CD14-positive monocyte (primary cell): ENCODE data around the gene LRPAP1. TPM values are rescaled to one million over a fixed set of nuclear protein-coding genes. Genes with fewer than 3 reads are reported as not detected.
"Not testable (repeated sequence)": the region's sequence is repeated elsewhere in the genome, so short reads cannot be mapped to it uniquely, and the experiment has no call there.

ENCODE experiments used
- DNase-seq, 3 donors: peaks; one replicate each; pipeline ENCODE4 v3.0.0-alpha.2; 2011 to 2022
- H2AFZ ChIP-seq: 2 replicates; pipeline ENCODE4 v1.6.0; 2012; ENCODE audit warnings: mild to moderate bottlenecking, low read depth, low read length, inconsistent platforms; ENCODE audit not compliant: insufficient read depth, poor library complexity, severe bottlenecking
- H3K27ac ChIP-seq, 2 donors: 1 replicate in 1 of 2; 2 replicates in 1 of 2; pipeline ENCODE4 v1.5.1; 2012 to 2013; ENCODE audit warnings: low read length in 2 of 2, control low read depth in 1 of 2, inconsistent platforms in 1 of 2, low read depth in 1 of 2, mild to moderate bottlenecking in 1 of 2
- H3K27me3 ChIP-seq, 2 donors: one replicate each; pipeline versions ENCODE4 v1.6.0 to v1.6.1; 2011 to 2013; ENCODE audit warnings: low read length in 2 of 2; ENCODE audit not compliant: control insufficient read depth in 2 of 2, insufficient read depth in 2 of 2
- H3K36me3 ChIP-seq, 2 donors: replicated peaks in 1 of 2; 1 replicate in 1 of 2; 2 replicates in 1 of 2; pipeline versions ENCODE4 v1.5.1 to v1.6.1; 2012 to 2013; ENCODE audit warnings: low read length in 2 of 2, control low read depth in 1 of 2, inconsistent platforms in 1 of 2, mild to moderate bottlenecking in 1 of 2; ENCODE audit not compliant: insufficient read depth in 2 of 2, control insufficient read depth in 1 of 2
- H3K4me1 ChIP-seq, 2 donors: 1 replicate in 1 of 2; 2 replicates in 1 of 2; pipeline versions ENCODE4 v1.5.1 to v1.6.1; 2012 to 2013; ENCODE audit warnings: low read length in 2 of 2, control low read depth in 1 of 2, inconsistent platforms in 1 of 2, mild to moderate bottlenecking in 1 of 2, moderate library complexity in 1 of 2; ENCODE audit not compliant: insufficient read depth in 2 of 2, control insufficient read depth in 1 of 2
- H3K4me2 ChIP-seq: replicated peaks from 2 replicates; pipeline ENCODE3; 2012; ENCODE audit warnings: low read length, moderate library complexity, mild to moderate bottlenecking; ENCODE audit not compliant: poor library complexity, severe bottlenecking; ENCODE audit errors: extremely low read depth
- H3K4me3 ChIP-seq, 3 experiments: fragments of 200-600 bp in 1 of 3; sonication (generic) in 1 of 3; replicated peaks in 1 of 3; 1 replicate in 2 of 3; 2 replicates in 1 of 3; pipeline ENCODE4 v1.5.1; 2011 to 2013; ENCODE audit warnings: low read length in 3 of 3, mild to moderate bottlenecking in 3 of 3, control low read depth in 2 of 3, low read depth in 2 of 3, inconsistent platforms in 1 of 3, moderate library complexity in 1 of 3
- H3K79me2 ChIP-seq: 2 replicates; pipeline ENCODE4 v1.6.0; 2012; ENCODE audit warnings: mild to moderate bottlenecking, control low read depth, inconsistent platforms, low read length, moderate library complexity; ENCODE audit not compliant: insufficient read depth
- H3K9ac ChIP-seq: 2 replicates; pipeline ENCODE4 v1.6.0; 2017; ENCODE audit warnings: low read length, mild to moderate bottlenecking; ENCODE audit not compliant: insufficient read depth, poor library complexity, severe bottlenecking
- H3K9me3 ChIP-seq, 2 donors: replicated peaks in 1 of 2; 1 replicate in 1 of 2; 2 replicates in 1 of 2; pipeline versions ENCODE4 v1.5.1 to v1.6.1; 2012 to 2013; ENCODE audit warnings: low read length in 2 of 2, control low read depth in 1 of 2; ENCODE audit not compliant: control insufficient read depth in 1 of 2, insufficient read depth in 1 of 2
- H4K20me1 ChIP-seq: 2 replicates; pipeline ENCODE4 v1.6.0; 2012; ENCODE audit warnings: mild to moderate bottlenecking, low read length, control low read depth, moderate library complexity; ENCODE audit not compliant: insufficient read depth
- H3K27ac Mint-ChIP-seq, 7 donors: one replicate each; pipeline ENCODE4 v1.8.0; 2020; ENCODE audit warnings: mild to moderate bottlenecking in 7 of 7, mixed read lengths in 7 of 7, moderate library complexity in 6 of 7, inconsistent platforms in 2 of 7
- H3K27me3 Mint-ChIP-seq, 3 donors: one replicate each; pipeline ENCODE4 v1.8.0; 2021 to 2022; ENCODE audit warnings: low read depth in 3 of 3, mild to moderate bottlenecking in 3 of 3, mixed read lengths in 3 of 3, moderate library complexity in 3 of 3, inconsistent platforms in 1 of 3
- H3K36me3 Mint-ChIP-seq, 2 donors: one replicate each; pipeline ENCODE4 v1.8.0; 2020; ENCODE audit warnings: mixed read lengths in 2 of 2, inconsistent platforms in 1 of 2, mild to moderate bottlenecking in 1 of 2
- H3K4me1 Mint-ChIP-seq: one replicate; pipeline ENCODE4 v1.8.0; 2020; ENCODE audit warnings: mild to moderate bottlenecking, mixed read lengths
- H3K4me3 Mint-ChIP-seq, 2 donors: one replicate each; pipeline ENCODE4 v1.8.0; 2020; ENCODE audit warnings: mild to moderate bottlenecking in 2 of 2, mixed read lengths in 2 of 2, moderate library complexity in 1 of 2
- H3K9me3 Mint-ChIP-seq, 7 donors: one replicate each; pipeline ENCODE4 v1.8.0; 2020 to 2022; ENCODE audit warnings: mixed read lengths in 7 of 7, mild to moderate bottlenecking in 6 of 7, moderate library complexity in 6 of 7, inconsistent platforms in 2 of 7
- WGBS: methylation state at CpG from one replicate; pipeline ENCODE4 v1.1.5; 2013; ENCODE audit warnings: missing lambda C conversion rate; ENCODE audit not compliant: insufficient coverage; 5-methylcytosine and 5-hydroxymethylcytosine counted together
- intact Hi-C, 2 donors: fragments of 100-400 bp; cut with micrococcal nuclease; formaldehyde crosslinking; loops; one replicate each; pipeline versions ENCODE4 v1.15.0 to v1.15.1; 2023
- polyA plus RNA-seq, 3 donors: library from polyadenylated mRNA; depleted of rRNA in 1 of 3; unstranded in 2 of 3; stranded (reverse) in 1 of 3; fragments of 300-500 nt in 2 of 3; fragments of >200 nt in 1 of 3; fragmentation: Illumina TruSeq in 2 of 3; gene quantifications; 1 replicate in 2 of 3; 2 replicates in 1 of 3; pipeline ENCODE4 v1.2.3, GENCODE V29; 2012 to 2021

Gene LRPAP1
- polyA plus RNA-seq, 3 donors = 169 to 204 (median 180) TPM

- H3K27ac ChIP-seq, H3K36me3 ChIP-seq, H3K9me3 ChIP-seq, H2AFZ ChIP-seq, H3K4me1 ChIP-seq, H3K36me3 Mint-ChIP-seq, H3K9me3 Mint-ChIP-seq, H3K4me3 Mint-ChIP-seq, H4K20me1 ChIP-seq, H3K9ac ChIP-seq, intact Hi-C loops, H3K27ac Mint-ChIP-seq, DNase-seq, H3K79me2 ChIP-seq, H3K27me3 ChIP-seq, H3K4me2 ChIP-seq, H3K4me1 Mint-ChIP-seq, H3K4me3 ChIP-seq: not testable (repeated sequence)
- peaks cover 14 to 23% (median 22%) of the 10 kb centered on the region in 3 donors for H3K27me3 Mint-ChIP-seq
- WGBS = 78% methylated on average over 8 of the region's 19 CpGs
These were observed 43.5 kb upstream of the LRPAP1 start for GRCh38 chr4:3575426-3576369.

GRCh38 chr4:3574865-3575264 is 42.6 kb upstream of the LRPAP1 start:
- H3K4me1 ChIP-seq, H3K36me3 ChIP-seq, H3K9me3 ChIP-seq, H3K9ac ChIP-seq, H3K4me2 ChIP-seq, DNase-seq, H3K79me2 ChIP-seq, H4K20me1 ChIP-seq, H2AFZ ChIP-seq, H3K9me3 Mint-ChIP-seq, H3K4me1 Mint-ChIP-seq, intact Hi-C loops, H3K4me3 ChIP-seq, H3K36me3 Mint-ChIP-seq, H3K27ac Mint-ChIP-seq, H3K27me3 ChIP-seq, H3K4me3 Mint-ChIP-seq, H3K27ac ChIP-seq: not testable (repeated sequence)
- 76% methylated on average over 4 of the region's 9 CpGs for WGBS
- peaks cover 11 to 22% (median 16%) of the 10 kb centered on the region in 3 donors for H3K27me3 Mint-ChIP-seq

DNA sequence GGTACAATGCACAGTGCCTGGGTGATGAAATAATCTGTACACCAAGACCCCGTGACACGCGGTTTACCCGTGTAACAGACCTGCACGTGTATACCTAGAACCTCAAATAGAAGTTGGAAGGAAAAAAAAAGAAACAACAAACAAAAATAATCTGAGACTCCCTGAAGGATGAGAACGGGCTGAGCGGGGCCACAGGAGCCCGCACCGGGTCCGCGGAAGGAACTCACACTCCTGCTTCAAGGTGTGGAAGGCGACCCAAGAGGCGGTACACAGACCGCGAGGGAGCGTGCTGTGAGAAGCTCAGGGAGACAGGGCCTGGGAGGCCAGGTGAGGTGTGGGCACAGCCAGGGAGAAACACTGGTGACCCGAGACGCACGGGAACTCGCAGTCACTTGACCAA is 42.1 kb upstream of the LRPAP1 start:
- H3K4me3 ChIP-seq, H3K36me3 Mint-ChIP-seq, H3K27ac ChIP-seq, H3K4me1 Mint-ChIP-seq, DNase-seq, H3K4me3 Mint-ChIP-seq, H4K20me1 ChIP-seq, H3K79me2 ChIP-seq, H3K4me1 ChIP-seq, intact Hi-C loops, H3K9me3 Mint-ChIP-seq, H3K9ac ChIP-seq, H3K4me2 ChIP-seq, H3K36me3 ChIP-seq, H3K27me3 ChIP-seq, H2AFZ ChIP-seq, H3K9me3 ChIP-seq: not testable (repeated sequence)
- 93% methylated on average over 9 of the region's 20 CpGs for WGBS
- H3K27ac Mint-ChIP-seq = peak overlapping the region in 1 of 7 donors; percentile 3
- peaks cover 11 to 22% (median 16%) of the 10 kb centered on the region in 3 donors for H3K27me3 Mint-ChIP-seq
